WTC11 (cell line): ENCODE results near the gene ASF1A.

ENCODE experiments used
- ATF1 ChIP-seq: sonication (generic); formaldehyde crosslinking; IDR thresholded peaks from 2 replicates; pipeline ENCODE4 v1.8.1; 2023; ENCODE audit warnings: mild to moderate bottlenecking, moderate library complexity, missing genetic modification reagents
- CREB1 ChIP-seq: sonication (generic); formaldehyde crosslinking; IDR thresholded peaks from 2 replicates; pipeline ENCODE4 v1.8.0; 2023; ENCODE audit warnings: mild to moderate bottlenecking, missing genetic modification reagents
- CTCF ChIP-seq: fragments of 200-600 bp; IDR thresholded peaks from 2 replicates; pipeline ENCODE4 v1.8.0; 2022; ENCODE audit warnings: antibody characterized with exemption
- E2F1 ChIP-seq: sonication (generic); formaldehyde crosslinking; IDR thresholded peaks from 2 replicates; pipeline ENCODE4 v1.8.0; 2022; ENCODE audit warnings: mild to moderate bottlenecking, missing genetic modification reagents
- NR2C2 ChIP-seq: sonication (generic); formaldehyde crosslinking; IDR thresholded peaks from 2 replicates; pipeline ENCODE4 v1.8.0; 2022; ENCODE audit warnings: mild to moderate bottlenecking, missing genetic modification reagents
- SP1 ChIP-seq: sonication (generic); formaldehyde crosslinking; conservative IDR thresholded peaks from 2 replicates; pipeline ENCODE4 v1.8.1; 2022; ENCODE audit warnings: missing genetic modification reagents
- TEAD1 ChIP-seq: sonication (generic); formaldehyde crosslinking; IDR thresholded peaks from 2 replicates; pipeline ENCODE4 v1.8.0; 2022; ENCODE audit warnings: mild to moderate bottlenecking, missing genetic modification reagents
- USF2 ChIP-seq: sonication (generic); formaldehyde crosslinking; IDR thresholded peaks from 2 replicates; pipeline ENCODE4 v1.8.1; 2023; ENCODE audit warnings: mild to moderate bottlenecking, missing genetic modification reagents, moderate library complexity

- no peak for TF ChIP-seq CTCF
- no peak for TF ChIP-seq E2F1
- TF ChIP-seq ATF1: no peak
- no peak for TF ChIP-seq USF2
- TF ChIP-seq CREB1 (CRISPR knock-in tag): no peak
- no peak for TF ChIP-seq SP1 (CRISPR knock-in tag)
- TF ChIP-seq TEAD1 (CRISPR knock-in tag): no peak
- no peak for TF ChIP-seq NR2C2 (CRISPR knock-in tag)
These were observed 23.9 kb upstream of the ASF1A start for GRCh38 chr6:118869894-118870589.
